Measurements from ENCODE around the gene LPP.

Gene LPP

DNA sequence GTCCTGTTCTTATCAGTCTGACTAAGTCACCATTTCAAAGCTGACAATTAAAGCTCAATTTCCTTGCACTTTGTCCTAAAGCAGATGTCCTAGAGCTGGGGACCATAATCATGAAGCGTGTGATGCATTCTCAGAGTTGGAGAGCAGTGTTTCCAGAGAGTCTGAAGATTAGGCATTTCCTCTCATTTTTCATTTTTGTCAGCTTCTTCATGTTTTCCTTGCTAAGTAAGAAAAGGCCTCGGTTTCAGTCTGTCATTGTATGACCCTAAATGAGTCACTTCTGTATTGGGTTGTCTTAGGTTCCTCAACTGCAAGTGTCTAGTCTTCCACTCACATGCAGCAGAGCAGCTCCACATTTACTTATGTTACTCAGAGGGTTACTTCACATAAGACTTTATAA lies 760.6 kb downstream of the LPP start:
- no peak for DNase-seq

DNA sequence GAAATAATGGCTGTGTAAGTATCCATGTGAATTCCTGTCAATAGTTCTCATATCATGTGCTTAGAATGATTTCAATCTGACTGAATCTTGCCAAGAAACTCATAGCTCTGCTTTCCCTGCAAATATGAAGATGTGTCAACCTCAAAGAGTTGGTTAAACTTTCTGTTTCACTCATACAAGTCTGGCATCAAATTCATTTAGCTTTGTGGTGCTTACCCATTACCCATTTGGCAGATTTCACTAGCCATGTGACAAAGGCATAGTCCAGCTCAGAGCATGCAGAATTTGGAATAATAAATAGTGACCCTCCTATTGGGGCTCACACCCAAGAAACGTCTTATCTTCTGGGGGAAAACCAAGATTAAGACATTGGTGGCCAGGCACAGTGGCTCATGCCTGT lies 761.2 kb downstream of the LPP start:
- no peak for DNase-seq

DNA sequence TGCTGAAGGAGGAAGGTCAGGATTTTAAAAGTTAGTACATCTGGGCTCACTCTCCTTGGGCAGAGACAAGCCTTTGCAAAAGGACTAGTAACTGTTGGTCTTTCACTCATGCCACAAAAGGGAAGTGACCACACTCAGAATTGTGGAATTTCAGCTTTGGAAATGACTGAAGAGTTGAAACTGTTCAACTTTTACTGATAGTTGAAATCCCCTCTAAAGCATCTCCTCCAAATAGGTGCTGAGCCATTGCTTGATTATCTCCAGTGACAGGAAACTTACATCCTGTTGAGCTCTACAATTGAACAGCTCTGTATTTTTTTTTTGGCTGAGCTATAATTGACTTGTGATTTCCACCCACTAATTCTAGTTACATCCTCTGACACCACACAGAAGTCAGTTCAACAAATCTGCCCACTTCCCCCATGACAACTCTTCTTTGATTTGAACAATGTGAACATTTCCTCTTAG lies 763.0 kb downstream of the LPP start:
- DNase-seq, result no peak

DNA sequence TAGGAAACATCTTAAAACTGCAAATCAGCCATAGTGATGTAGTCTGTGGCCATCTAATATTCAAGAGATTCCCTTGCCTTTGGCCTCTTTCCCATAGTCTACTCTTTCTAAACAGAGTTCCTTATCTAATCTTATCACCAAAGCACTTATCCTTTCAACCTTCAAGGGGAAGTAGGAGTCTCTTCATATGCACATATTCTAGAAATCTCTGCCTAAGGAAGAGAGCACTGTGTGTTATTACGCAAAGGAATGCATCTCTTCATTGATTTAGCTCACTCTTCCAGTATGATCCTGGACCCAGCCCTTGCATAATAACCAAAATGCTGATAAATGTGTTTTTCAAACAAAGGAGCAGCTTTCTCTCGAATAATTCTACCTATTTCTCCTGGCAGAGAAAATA lies 764.1 kb downstream of the LPP start:
- DNase-seq, result no peak

DNA sequence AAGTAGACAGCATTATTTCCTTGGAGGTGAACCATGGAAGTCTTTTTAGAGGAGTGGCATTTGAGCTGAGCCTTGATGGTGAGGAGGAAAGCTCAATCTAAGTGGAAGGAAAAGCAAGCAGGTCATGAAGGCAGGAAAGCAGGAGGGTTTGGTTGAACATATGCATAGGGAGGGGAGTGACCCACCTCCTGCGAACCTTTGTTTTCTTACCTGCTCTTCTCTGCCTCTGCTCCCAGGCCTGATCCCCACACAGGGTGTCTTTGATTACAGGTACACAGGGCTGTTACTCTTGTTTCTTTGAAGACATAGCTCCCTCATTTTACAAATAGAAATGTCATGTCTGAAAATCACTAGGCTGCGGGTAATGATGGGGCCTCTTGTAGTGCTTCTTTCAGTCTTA lies 769.7 kb downstream of the LPP start:
- DNase-seq, result no peak

DNA sequence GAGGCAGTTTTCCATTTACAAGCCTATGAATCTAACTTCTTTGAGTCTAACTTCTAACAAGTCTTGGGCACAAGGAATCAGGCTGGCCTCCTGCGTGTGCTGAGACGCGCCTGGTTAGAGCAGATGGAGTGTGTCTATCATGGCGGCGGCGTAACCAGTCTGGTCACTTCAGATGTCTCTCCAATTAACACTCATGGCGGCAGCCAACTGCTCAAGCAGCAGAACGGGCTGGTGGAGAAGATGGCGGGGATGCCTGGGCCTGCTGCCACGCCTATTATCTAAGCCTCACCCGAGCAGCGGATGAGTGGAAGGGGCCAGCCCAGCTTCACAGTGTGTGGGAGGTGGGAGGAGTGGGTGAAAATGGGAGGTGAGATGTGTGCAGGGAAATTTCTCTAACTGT lies 771.4 kb downstream of the LPP start:
- no peak for DNase-seq

DNA sequence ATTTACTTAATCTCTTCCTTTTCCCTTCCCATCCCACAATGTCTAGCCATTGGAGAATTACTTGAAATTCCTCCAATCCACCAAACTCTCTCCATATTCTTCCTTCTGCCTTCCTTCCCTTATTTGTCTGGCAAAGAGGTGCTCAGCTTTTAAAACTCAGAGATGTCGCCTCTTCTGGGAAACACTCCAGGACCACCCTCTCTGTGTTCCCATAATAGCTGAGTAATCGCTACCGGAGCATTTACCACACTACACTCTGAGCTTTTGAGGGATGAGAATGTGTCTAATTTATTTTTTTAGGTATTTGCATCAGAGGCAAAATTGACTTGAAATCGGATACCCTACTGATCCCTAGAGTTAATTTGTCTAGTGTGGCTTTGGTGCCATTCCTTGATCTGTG lies 772.2 kb downstream of the LPP start:
- no peak for DNase-seq

DNA sequence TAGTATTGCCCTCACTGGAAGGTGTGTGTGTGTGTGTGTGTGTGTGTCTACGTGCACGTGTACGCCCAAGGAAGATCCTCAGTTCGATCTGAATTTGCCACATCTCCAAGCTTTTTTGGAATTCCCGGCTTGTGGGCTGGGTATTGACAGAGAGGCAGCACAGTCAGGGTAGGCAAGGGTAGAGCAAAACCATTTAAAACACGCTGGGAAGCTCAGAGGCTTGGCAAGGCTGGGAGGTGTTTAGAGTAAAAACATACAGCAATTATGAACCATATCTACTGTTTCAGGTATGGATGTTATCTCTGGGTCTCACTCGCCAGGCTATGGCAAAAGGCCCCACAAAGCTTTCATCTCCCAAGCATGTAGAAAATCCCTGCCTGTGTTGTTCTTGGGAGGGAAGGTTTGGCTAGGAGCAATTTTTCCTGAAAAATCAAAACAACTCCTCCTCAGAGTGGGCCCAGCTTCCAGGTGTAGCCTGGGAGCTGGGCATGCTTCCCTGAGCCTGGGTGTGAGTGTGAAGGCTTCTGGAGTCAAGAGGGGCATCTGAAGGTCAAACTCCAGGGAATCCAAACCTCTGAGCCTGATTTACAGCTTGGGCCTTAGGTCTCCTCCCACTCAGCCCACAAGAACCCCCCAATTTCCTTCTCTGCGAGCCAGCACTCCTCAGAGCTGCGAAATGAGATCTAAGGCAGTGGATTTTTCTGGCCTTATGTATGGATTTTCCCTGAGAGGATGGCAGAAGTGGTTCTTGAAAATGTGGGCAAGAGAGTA lies 773.0 kb downstream of the LPP start:
- no peak for DNase-seq

DNA sequence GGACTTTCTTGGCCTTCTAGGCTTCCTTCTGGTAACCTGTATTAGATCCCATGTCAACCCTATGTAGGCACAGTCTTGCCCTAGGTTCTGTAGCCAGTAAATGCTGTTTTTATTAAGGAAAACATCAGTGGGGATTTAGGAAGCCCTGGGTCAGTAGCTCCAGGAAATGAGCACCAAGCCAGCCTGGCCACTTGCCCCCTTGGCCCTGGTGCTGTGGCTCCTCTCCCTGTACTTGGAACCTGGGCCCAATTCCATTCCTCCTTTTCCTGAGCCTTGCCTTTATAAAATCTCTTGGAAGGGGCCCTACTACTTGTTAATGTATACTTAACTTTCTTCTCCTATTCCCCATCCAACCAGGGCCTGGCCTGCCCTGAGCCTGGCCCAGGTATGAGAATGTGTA lies 774.0 kb downstream of the LPP start:
- no peak for DNase-seq

DNA sequence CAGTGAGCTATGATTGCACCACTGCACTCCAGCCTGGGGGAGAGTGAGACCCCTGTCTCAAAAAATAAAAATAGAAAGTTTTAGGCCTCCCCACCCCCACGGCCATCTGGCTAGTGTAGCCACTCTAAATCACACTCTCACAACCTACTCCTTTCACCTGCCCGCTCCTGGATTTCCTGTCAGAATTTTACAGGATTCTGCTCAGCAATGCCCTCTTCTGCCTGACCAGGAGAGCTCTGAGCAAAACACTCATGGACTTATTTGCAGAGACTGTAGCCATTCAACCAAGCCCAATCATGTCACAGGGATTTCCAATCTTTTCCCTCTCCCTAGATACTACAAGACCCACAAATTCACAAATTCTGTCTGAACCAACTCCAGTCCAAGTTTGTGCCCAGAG lies 775.2 kb downstream of the LPP start:
- no peak for DNase-seq

DNA sequence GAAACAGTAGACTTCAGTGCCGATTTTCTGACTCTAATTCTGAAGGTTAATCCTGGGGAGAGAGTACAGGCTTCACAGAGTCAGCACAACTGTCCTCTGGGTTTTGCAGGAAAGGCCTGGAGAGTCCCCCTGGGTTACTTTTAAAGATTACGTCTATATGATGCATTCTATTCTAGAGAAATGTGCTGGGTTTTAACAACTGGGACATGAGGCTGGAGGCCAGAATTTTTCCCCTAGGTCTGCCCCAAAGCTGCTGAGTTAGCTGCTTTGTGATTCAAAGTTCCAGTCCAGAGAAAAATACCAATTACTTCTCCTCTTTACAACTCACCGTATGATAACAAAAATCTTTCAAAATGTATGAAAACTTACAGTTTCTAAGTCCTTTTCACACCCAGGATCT lies 777.1 kb downstream of the LPP start:
- DNase-seq, result no peak

DNA sequence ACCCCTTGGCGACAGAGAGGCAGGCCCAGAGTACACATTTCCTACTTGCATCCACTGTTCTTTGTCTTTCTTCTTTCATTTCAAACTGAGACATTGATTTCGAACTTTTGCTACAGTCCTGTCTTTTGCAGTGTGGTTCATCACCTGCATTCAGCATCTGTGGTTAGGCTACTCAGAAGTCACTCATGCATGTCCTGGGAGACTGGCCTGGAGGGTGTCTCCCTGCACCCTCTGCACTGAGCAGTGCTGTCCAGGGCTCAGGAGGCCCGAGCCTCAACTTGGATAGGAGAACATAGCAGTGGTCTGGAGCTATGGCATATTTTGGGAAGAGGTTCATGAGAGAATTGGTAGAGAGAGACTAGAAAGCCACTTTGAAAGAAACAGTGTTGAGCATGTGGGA lies 777.6 kb downstream of the LPP start:
- no peak for DNase-seq

DNA sequence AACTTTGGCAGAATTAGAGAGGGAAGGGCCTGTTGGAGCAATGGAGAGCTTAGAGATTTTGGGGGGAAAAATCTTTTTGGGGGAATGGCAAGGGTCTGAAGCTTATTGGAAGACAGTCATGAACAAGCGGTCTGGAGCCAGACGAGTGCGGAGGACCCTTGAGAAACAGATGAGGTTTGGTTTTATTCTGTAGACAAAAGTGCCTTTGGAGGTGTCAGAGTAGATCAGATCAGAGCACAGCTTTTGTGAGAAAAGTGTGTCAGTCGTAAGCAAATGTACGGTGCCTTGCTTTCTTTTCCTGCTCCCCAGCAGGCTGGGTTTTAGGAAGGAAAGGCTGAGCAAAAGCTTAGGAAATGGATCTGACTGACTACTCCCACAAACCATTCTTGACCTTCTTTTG lies 781.0 kb downstream of the LPP start:
- DNase-seq, result no peak

DNA sequence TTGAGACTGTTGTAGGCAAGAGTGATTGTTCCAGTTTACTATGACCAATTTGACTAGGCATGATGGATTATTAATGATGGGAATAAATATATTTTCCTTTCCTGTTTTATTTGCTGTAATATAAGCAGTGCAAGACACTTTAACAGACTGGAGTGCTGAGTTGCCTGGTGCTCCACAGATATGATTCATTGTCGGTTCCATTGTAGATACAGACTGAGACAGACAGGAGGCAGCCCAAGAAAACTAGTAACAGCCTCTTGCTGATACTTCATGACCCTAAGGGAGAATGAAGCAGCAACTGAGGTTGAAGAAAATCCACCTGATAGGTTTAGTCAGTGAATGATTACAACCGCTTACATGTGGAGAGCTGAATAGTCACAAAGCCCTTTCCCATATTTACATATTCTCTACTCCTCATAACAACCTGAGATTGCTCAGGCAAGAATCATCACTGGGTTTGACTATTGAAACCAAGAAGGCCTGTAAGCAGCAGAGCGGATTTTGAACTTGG lies 782.7 kb downstream of the LPP start:
- DNase-seq, result no peak

DNA sequence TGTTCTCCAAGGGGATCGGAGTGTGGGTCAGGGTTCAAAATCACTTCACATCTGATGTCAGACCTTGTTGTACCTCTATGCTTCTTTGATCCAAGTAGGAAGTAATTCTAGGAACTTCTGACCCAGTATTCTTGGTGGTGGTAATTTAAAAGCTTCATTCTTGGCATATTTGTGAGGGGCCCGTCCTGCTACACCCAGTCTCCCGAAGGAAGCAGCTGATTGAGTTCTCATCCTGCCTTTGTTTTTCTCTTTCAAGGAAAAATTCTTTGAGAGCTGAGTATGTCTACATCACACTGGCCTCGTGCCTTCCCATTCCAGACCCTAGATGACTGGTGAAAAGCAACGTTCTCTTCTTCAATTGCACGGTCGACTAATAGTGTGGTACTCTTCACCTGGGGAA lies 783.4 kb downstream of the LPP start:
- no peak for DNase-seq

DNA sequence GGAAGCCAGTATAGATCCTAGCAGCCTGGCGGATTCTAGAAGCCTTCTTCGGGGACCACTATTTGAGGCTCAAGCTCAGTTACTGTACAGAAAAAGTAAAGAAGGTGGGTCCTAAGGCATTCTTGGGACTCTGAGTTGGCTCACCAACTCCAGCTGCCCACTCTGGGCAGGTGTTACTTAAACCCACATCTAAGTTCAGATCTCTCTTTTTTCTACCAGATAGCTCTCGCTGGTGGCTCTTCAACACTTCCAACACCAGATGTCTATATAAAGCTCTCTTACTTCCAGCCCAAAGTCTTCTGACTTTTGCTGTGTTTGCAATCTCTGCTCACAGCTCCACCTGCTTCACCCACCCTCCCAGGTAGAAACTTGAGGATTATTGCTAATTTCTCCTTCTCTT lies 785.0 kb downstream of the LPP start:
- no peak for DNase-seq

DNA sequence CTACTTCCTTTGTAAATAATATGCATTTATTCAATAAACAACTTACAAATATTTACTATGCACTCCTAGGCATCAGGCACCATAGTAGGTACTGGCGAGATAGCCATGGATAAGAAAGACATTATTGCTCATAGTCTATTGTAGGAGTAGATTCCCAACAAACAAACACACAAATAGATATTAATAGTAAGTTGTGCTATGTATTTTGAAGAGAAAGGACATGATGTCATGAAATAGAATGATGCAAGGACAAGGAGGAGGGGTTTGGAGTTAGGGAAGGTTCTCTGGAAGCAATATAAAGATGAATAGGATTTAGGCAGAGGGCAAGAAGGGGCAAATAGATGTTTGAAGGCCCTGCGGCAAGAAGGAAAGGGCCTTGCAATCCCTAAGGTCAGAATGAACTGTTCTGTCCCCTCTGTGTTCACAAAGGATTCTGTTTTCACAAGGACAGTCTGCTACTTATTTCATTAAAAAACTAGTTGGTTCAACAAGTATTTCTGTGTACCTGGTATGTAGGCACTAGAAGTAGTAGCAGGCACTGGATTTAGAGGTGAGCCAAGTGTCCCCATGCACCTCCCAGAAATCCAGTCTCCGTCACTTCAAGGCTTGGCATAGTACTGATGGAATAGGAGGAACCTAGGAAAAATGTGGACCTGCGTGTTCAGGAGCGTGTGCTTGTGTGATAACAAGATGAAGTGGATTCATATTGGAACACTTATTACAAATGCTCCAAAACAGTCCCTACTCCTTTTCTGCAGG lies 786.0 kb downstream of the LPP start:
- no peak for DNase-seq

Measured in NCI-H1092 (cell line).